GM18520 (cell line): ENCODE data around the gene ERCC5.

ENCODE experiments used
- ATAC-seq: cut with Tn5 transposase; IDR thresholded peaks from one replicate; pipeline ENCODE4 v1.9.1; 2021; ENCODE audit not compliant: unreplicated experiment

ERCC5 gene

GRCh38 chr13:102845630-102846260, at the start of gene ERCC5:
ERCC5 (plus strand) TSS chr13:102846032; CDS start chr13:102846267, 235 bp downstream.
- peak; percentile 84 for ATAC-seq

GRCh38 chr13:102798581-102799425, 47.0 kb upstream of the ERCC5 start, which contains the start of the genes BIVM and POGLUT2:
BIVM (plus strand) TSS chr13:102799119; CDS start chr13:102807268, 8,149 bp downstream.
POGLUT2 (minus strand) TSS chr13:102798976; CDS start chr13:102798670, 306 bp downstream.
- ATAC-seq: peak; percentile 78

- no peak for ATAC-seq
Observed at GRCh38 chr13:102799426-102800144, 46.2 kb upstream of the ERCC5 start.

GRCh38 chr13:102800145-102801041, 45.4 kb upstream of the ERCC5 start:
- ATAC-seq: peak; percentile 78

GRCh38 chr13:102805680-102806079, 40.2 kb upstream of the ERCC5 start:
- ATAC-seq: no peak

- ATAC-seq: no peak
Observed at GRCh38 chr13:102807699-102808098, 38.1 kb upstream of the ERCC5 start.

- ATAC-seq: no peak
Observed at GRCh38 chr13:102812611-102813287, 33.1 kb upstream of the ERCC5 start.

- ATAC-seq: no peak
Observed at GRCh38 chr13:102814025-102814607, 31.7 kb upstream of the ERCC5 start.

- ATAC-seq: no peak
Observed at GRCh38 chr13:102814793-102815192, 31.0 kb upstream of the ERCC5 start.

GRCh38 chr13:102815788-102816187, 30.0 kb upstream of the ERCC5 start:
- ATAC-seq: no peak

GRCh38 chr13:102816708-102817107, 29.1 kb upstream of the ERCC5 start:
- no peak for ATAC-seq

- no peak for ATAC-seq
Observed at GRCh38 chr13:102817241-102817640, 28.6 kb upstream of the ERCC5 start.

- no peak for ATAC-seq
Observed at GRCh38 chr13:102817907-102818306, 27.9 kb upstream of the ERCC5 start.

GRCh38 chr13:102825400-102825799, 20.4 kb upstream of the ERCC5 start:
- no peak for ATAC-seq

GRCh38 chr13:102825921-102826706, 19.7 kb upstream of the ERCC5 start:
- no peak for ATAC-seq

- ATAC-seq: no peak
Observed at GRCh38 chr13:102830646-102831045, 15.2 kb upstream of the ERCC5 start.

GRCh38 chr13:102836471-102836870, 9.4 kb upstream of the ERCC5 start:
- ATAC-seq: no peak

GRCh38 chr13:102838273-102838672, 7.6 kb upstream of the ERCC5 start:
- no peak for ATAC-seq

GRCh38 chr13:102838982-102839381, 6.8 kb upstream of the ERCC5 start:
- no peak for ATAC-seq
